ENCODE data around the gene FHIT. TPM values are rescaled to one million over a fixed set of nuclear protein-coding genes. Genes with fewer than 3 reads are reported as not detected.

FHIT gene
- total RNA-seq, 1 donor: 2.2 TPM

- TF ChIP-seq, protein P1, sequence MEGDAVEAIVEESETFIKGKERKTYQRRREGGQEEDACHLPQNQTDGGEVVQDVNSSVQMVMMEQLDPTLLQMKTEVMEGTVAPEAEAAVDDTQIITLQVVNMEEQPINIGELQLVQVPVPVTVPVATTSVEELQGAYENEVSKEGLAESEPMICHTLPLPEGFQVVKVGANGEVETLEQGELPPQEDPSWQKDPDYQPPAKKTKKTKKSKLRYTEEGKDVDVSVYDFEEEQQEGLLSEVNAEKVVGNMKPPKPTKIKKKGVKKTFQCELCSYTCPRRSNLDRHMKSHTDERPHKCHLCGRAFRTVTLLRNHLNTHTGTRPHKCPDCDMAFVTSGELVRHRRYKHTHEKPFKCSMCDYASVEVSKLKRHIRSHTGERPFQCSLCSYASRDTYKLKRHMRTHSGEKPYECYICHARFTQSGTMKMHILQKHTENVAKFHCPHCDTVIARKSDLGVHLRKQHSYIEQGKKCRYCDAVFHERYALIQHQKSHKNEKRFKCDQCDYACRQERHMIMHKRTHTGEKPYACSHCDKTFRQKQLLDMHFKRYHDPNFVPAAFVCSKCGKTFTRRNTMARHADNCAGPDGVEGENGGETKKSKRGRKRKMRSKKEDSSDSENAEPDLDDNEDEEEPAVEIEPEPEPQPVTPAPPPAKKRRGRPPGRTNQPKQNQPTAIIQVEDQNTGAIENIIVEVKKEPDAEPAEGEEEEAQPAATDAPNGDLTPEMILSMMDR (IDR thresholded peaks at IDR 0.05; ENCODE audit: insufficient read depth, low read depth, low read length): no peak
- no peak for DNase-seq (ENCODE audit: low read depth)
Observed at GRCh38 chr3:60079076-60079475, 1172.2 kb downstream of the FHIT start.

GRCh38 chr3:60076331-60076730, 1174.9 kb downstream of the FHIT start:
- no peak overlapping the region for H3K4me3 ChIP-seq (ENCODE audit: low read depth, low read length)
- no peak for DNase-seq (ENCODE audit: low read depth)
- TF ChIP-seq, protein P1 (IDR thresholded peaks at IDR 0.05; ENCODE audit: insufficient read depth, low read depth, low read length): no peak

More at GRCh38 chr3:60079076-60079475, 1172.2 kb downstream of the FHIT start:
- no peak overlapping the region for H3K4me3 ChIP-seq (ENCODE audit: low read depth, low read length)

GRCh38 chr3:60073942-60074341, 1177.3 kb downstream of the FHIT start:
- TF ChIP-seq, protein P1 (IDR thresholded peaks at IDR 0.05; ENCODE audit: insufficient read depth, low read depth, low read length): no peak
- H3K4me3 ChIP-seq (ENCODE audit: low read depth, low read length): no peak overlapping the region
- DNase-seq (ENCODE audit: low read depth): no peak

GRCh38 chr3:60073228-60073627, 1178.0 kb downstream of the FHIT start:
- no peak for DNase-seq (ENCODE audit: low read depth)
- TF ChIP-seq, protein P1 (IDR thresholded peaks at IDR 0.05; ENCODE audit: insufficient read depth, low read depth, low read length): no peak
- H3K4me3 ChIP-seq (ENCODE audit: low read depth, low read length): no peak overlapping the region

DNA sequence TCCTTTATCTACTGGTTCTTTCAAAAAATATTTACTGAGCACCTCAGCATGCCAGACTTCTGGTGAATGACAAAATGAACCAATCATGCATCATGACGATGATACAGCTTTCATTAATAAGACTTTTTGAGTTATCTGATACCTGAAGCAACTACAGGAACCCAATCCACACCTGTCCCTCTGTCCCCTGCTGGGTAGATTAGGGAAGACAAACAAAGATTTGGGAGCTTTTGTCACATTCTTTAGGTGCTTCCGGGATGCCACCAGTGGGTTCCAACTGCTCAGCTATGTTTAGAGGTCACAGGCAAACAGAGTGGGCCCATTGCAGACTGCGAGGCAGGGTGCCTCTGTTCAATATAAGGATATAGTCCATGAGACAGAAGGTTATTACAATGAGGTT, 1180.9 kb downstream of the FHIT start:
- TF ChIP-seq, protein P1 (IDR thresholded peaks at IDR 0.05; ENCODE audit: insufficient read depth, low read depth, low read length): no peak

GRCh38 chr3:60065227-60065868, 1185.9 kb downstream of the FHIT start:
- TF ChIP-seq, protein P1 (IDR thresholded peaks at IDR 0.05; ENCODE audit: insufficient read depth, low read depth, low read length): no peak
- DNase-seq (ENCODE audit: low read depth): no peak
- H3K4me3 ChIP-seq (ENCODE audit: low read depth, low read length): no peak overlapping the region

More for the DNA sequence above, 1180.9 kb downstream of the FHIT start:
- no peak overlapping the region for H3K4me3 ChIP-seq (ENCODE audit: low read depth, low read length)
- no peak for DNase-seq (ENCODE audit: low read depth)

Data from fibroblast of villous mesenchyme (primary cell).